HG03520 (cell line): ENCODE measurements around the gene ABCA7.
A peak's percentile ranks its signal among the peaks of the same experiment; 100 is the strongest.

Experiments used
- ATAC-seq: cut with Tn5 transposase; IDR thresholded peaks from one replicate; pipeline ENCODE4 v1.9.1; 2021; ENCODE audit warnings: mild to moderate bottlenecking, moderate library complexity; ENCODE audit not compliant: unreplicated experiment

ABCA7 gene

DNA sequence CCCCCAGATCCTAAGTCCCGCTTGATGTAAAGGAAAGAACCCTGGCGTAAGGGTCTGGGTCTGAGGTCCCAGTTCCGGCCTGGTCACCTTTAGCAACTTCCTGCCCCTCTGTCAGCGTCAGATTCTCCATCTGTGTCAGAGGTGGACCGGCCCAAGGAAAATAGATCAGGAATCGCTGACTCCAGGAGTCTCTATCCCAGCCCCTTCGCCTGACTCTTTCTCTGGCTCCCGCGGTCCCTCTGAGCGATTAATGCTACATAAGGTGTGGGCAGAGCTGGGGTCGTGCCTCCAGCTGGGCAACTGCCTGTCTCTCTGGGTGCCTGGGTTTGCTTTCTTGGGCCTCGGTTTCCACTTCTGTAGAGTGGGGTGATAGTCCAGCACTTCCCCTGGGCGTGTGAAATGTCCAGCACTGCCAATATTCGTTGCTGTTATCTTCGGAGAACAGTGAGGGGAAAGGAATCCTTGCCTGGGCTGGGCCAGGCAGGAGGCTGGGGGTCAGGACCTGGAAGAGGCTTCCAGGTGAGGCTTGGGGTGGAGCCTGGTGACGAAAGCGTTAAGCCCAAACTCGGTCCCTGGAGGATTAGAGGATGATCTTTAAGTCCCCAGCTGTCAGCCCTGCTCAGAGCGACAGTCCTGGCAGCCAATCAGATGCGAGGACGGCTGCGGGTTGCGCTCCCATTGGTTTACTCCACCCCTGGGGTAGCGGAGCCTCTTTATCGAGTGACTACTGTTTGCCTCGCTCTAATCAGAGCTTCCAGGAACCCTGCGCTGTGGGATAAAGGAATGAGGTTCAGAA lies 767 bp downstream of the ABCA7 start:
- peak; percentile 38 for ATAC-seq

GRCh38 chr19:1041272-1041834 lies 1.4 kb downstream of the ABCA7 start:
- no peak for ATAC-seq

- no peak for ATAC-seq
Measured at GRCh38 chr19:1041835-1042685, 2.2 kb downstream of the ABCA7 start.

GRCh38 chr19:1042689-1043511 lies 3.0 kb downstream of the ABCA7 start:
- ATAC-seq, result no peak

DNA sequence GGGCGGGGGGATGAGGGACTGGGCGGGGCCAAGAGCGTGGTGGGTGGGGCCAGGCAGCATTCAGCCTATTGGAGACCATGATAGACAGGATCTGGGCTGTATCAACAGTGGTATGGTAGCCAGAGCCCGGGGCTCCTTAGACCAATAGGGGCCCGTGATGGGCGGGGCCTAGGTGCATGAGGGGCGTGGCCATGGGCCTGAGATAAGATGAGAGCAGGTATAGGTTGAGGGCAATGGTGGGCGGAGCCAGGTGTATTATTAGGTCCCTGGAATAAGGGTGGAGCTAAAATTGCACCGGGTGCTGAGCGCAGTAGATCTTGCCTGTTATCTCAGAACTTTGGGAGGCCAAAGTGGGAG lies 5.3 kb downstream of the ABCA7 start:
- ATAC-seq, result no peak

DNA sequence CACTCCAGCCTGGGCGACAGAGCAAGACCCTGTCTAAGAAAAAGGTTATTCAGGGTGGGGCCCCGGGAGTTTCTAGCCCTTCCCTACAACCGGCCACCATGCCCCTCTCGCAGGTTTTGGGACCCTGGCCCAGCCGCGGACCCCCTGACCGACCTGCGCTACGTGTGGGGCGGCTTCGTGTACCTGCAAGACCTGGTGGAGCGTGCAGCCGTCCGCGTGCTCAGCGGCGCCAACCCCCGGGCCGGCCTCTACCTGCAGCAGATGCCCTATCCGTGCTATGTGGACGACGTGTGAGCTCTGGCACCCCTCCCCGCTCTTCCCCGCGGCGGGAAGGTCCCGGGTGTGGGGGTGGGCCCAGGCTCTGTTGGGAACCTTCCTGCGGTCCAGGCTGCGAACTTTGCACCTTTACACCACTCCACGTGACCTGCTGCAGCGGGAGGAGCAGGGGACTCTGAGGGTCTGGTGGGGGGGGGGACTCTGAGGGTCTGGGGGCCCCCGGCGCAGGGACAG lies 6.3 kb downstream of the ABCA7 start:
- no peak for ATAC-seq

GRCh38 chr19:1046836-1047695 lies 7.2 kb downstream of the ABCA7 start:
- no peak for ATAC-seq

GRCh38 chr19:1047696-1048147 lies 7.8 kb downstream of the ABCA7 start:
- no peak for ATAC-seq

- ATAC-seq, result no peak
Measured at GRCh38 chr19:1049106-1049505, 9.2 kb downstream of the ABCA7 start.

- no peak for ATAC-seq
Measured at GRCh38 chr19:1049800-1050199, 9.9 kb downstream of the ABCA7 start.

GRCh38 chr19:1050989-1051788 lies 11.3 kb downstream of the ABCA7 start:
- ATAC-seq, result no peak

- no peak for ATAC-seq
Measured at GRCh38 chr19:1051791-1052190, 11.9 kb downstream of the ABCA7 start.

DNA sequence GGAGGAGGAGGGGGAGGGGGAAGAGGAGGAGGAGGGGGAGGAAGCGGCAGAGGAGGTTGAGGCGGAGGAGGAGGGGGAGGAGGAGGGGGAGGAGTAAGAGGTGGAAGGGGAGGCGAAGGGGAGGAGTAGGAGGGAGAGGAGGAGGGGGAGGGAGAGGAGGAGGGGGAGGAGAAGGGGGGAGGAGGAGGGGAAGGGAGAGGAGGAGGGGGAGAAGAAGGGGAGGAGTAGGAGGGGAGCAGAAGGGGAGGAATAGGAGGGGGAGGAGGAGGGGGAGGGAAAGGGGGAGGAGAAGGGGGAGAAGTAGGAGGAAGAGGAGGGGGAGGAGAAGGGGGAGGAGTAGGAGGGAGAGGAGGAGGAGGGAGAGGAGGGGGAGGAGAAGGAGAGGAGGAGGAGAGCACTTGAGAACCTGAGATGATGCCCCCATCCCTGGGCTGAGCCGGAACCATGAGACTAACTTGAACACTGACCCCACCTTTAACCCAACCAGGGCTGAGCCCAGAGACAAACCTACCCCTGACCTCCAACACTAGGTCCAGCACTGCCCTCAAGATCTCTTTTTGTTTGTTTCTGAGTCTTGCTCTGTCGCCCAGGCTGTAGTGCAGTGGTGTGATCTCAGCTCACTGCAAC lies 12.6 kb downstream of the ABCA7 start:
- no peak for ATAC-seq

- no peak for ATAC-seq
Measured at GRCh38 chr19:1053176-1054101, 13.5 kb downstream of the ABCA7 start.

GRCh38 chr19:1054102-1055027 lies 14.5 kb downstream of the ABCA7 start:
- ATAC-seq, result no peak

DNA sequence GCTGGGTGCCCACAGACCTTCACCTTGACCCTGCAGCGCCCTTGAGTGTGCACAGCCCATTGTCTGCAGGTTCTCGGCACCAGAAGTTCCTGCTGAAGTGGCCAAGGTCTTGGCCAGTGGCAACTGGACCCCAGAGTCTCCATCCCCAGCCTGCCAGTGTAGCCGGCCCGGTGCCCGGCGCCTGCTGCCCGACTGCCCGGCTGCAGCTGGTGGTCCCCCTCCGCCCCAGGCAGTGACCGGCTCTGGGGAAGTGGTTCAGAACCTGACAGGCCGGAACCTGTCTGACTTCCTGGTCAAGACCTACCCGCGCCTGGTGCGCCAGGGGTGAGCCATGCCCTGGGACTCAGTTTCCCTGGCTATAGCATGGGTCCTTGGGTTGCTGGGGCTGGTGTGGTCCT lies 15.1 kb downstream of the ABCA7 start:
- no peak for ATAC-seq
